ENCODE measurements around the gene TSHZ1. TPM values are rescaled to one million over a fixed set of nuclear protein-coding genes. Genes with fewer than 3 reads are reported as not detected.

TSHZ1 gene
- total RNA-seq, 1 experiment from 2014 or later, result 8.1 TPM

Other genes starting within 250 kb of the TSHZ1 start
- 7.0 and 16.1 TPM in 2 replicates for gene PTGR3, start 1.7 kb upstream of the TSHZ1 start, total RNA-seq (2014; rRNA removed; shearing (Covaris generic))
- gene SMIM21, start 216.9 kb downstream of the TSHZ1 start, total RNA-seq (2014; rRNA removed; shearing (Covaris generic)), result not detected in 2 replicates